Activated CD8-positive, alpha-beta T cell treated with anti-CD3 and anti-CD28 coated beads for 36 hours (primary cell): ENCODE data around the gene KIF26B. TPM values are rescaled to one million over a fixed set of nuclear protein-coding genes. Genes with fewer than 3 reads are reported as not detected.

ENCODE experiments used
- ATAC-seq: fragments of 200-7000 bp; cut with Tn5 transposase; one replicate; pipeline ENCODE4 v1.10.0; 2021; ENCODE audit warnings: mild to moderate bottlenecking, moderate library complexity
- CTCF ChIA-PET: fragments of 350-600 bp; sonication (Branson Sonifier 250); formaldehyde crosslinking; loops from one replicate; lab custom pipeline; 2021; ENCODE audit warnings: antibody characterized with exemption; lab: Charles Lee
- POLR2A ChIA-PET: fragments of 350-600 bp; sonication (Branson Sonifier 250); formaldehyde crosslinking; loops from one replicate; lab custom pipeline; 2021; ENCODE audit warnings: antibody characterized with exemption; lab: Charles Lee
- DNase-seq: peaks from one replicate; pipeline ENCODE4 v3.0.0-alpha.2; 2020
- H3K27ac Mint-ChIP-seq: one replicate; pipeline ENCODE4 v1.8.0; 2021; ENCODE audit warnings: mild to moderate bottlenecking, mixed read lengths
- H3K27me3 Mint-ChIP-seq: one replicate; pipeline ENCODE4 v1.8.0; 2021; ENCODE audit warnings: mixed read lengths
- H3K36me3 Mint-ChIP-seq: one replicate; pipeline ENCODE4 v1.8.0; 2021; ENCODE audit warnings: low read depth, mixed read lengths
- H3K4me1 Mint-ChIP-seq: one replicate; pipeline ENCODE4 v1.8.0; 2021; ENCODE audit warnings: low read depth, mixed read lengths
- H3K4me3 Mint-ChIP-seq: one replicate; pipeline ENCODE4 v1.8.0; 2021; ENCODE audit warnings: mild to moderate bottlenecking, moderate library complexity, mixed read lengths
- H3K9me3 Mint-ChIP-seq: one replicate; pipeline ENCODE4 v1.8.0; 2021; ENCODE audit warnings: mixed read lengths
- CTCF ChIP-seq: fragments of 200-600 bp; IDR thresholded peaks from one replicate; pipeline ENCODE4 v1.8.0; 2022; ENCODE audit warnings: antibody characterized with exemption, mild to moderate bottlenecking
- intact Hi-C: fragments of 100-400 bp; cut with micrococcal nuclease; formaldehyde crosslinking; loops from one replicate; pipeline ENCODE4 v1.10.0; 2022
- total RNA-seq, 2 experiments: library from RNA; stranded (reverse); gene quantifications; one replicate each; pipeline ENCODE4 v1.2.3, GENCODE V29; 2021

KIF26B gene
- total RNA-seq, 2 experiments from 2014 or later, result 0.16 TPM

- Mint-ChIP-seq H3K9me3 (no peaks in the 10 kb centered on the region), H3K27me3 (no peaks in the 10 kb centered on the region), H3K36me3 (no peaks in the 10 kb centered on the region), H3K4me1 (peaks cover 12% of the 10 kb centered on the region), H3K4me3 (no peak overlapping the region), H3K27ac (no peak overlapping the region)
- no peak for DNase-seq
- POLR2A ChIA-PET, result no interaction called here
- intact Hi-C loops, result no loop called here
- no peak for TF ChIP-seq CTCF
- CTCF ChIA-PET, result interaction anchor here (2.6 kb wide), 1 partner anchor 230 kb away, joined by 9 read pairs; no protein-coding TSS in a partner anchor
- ATAC-seq, result no peak
These were observed 228.9 kb downstream of the KIF26B start for GRCh38 chr1:245383396-245384330.

- intact Hi-C loops, result no loop called here
- CTCF ChIA-PET, result no interaction called here
- DNase-seq, result no peak
These were observed 231.6 kb downstream of the KIF26B start for GRCh38 chr1:245386297-245386971.

GRCh38 chr1:245388687-245389086, 233.9 kb downstream of the KIF26B start:
- intact Hi-C loops, result no loop called here
- H3K27ac Mint-ChIP-seq, result no peak overlapping the region
- DNase-seq (no peak), ATAC-seq (no peak)
- no peak overlapping the region for H3K4me3 Mint-ChIP-seq
- no peaks in the 10 kb centered on the region for H3K27me3 Mint-ChIP-seq
- ChIA-PET CTCF (interaction anchor here (1.9 kb wide), 1 partner anchor 236 kb away, joined by 5 read pairs; no protein-coding TSS in a partner anchor), POLR2A (no interaction called here)
- no peaks in the 10 kb centered on the region for H3K4me1 Mint-ChIP-seq
- no peaks in the 10 kb centered on the region for H3K36me3 Mint-ChIP-seq
- peaks cover 3% of the 10 kb centered on the region for H3K9me3 Mint-ChIP-seq
- no peak for TF ChIP-seq CTCF

More at GRCh38 chr1:245386297-245386971, 231.6 kb downstream of the KIF26B start:
- no peaks in the 10 kb centered on the region for H3K9me3 Mint-ChIP-seq
- H3K27me3 Mint-ChIP-seq, result no peaks in the 10 kb centered on the region
- no peak overlapping the region for H3K27ac Mint-ChIP-seq
- POLR2A ChIA-PET, result no interaction called here
- no peak overlapping the region for H3K4me3 Mint-ChIP-seq
- no peak for TF ChIP-seq CTCF
- ATAC-seq, result no peak
- no peaks in the 10 kb centered on the region for H3K36me3 Mint-ChIP-seq
- H3K4me1 Mint-ChIP-seq, result no peaks in the 10 kb centered on the region

- ChIA-PET POLR2A (no interaction called here), CTCF (interaction anchor here (1.3 to 1.9 kb wide), 2 partner anchors 9 to 237 kb away, joined by 5 read pairs; no protein-coding TSS in a partner anchor)
- DNase-seq (no peak), ATAC-seq (no peak)
- intact Hi-C loops, result no loop called here
- Mint-ChIP-seq H3K9me3 (peaks cover 3% of the 10 kb centered on the region), H3K4me3 (no peak overlapping the region), H3K27me3 (no peaks in the 10 kb centered on the region), H3K4me1 (no peaks in the 10 kb centered on the region), H3K36me3 (no peaks in the 10 kb centered on the region), H3K27ac (no peak overlapping the region)
- TF ChIP-seq CTCF, result no peak
These were observed 235.1 kb downstream of the KIF26B start for GRCh38 chr1:245389873-245390272.
